GM19467 (cell line): Measurements from ENCODE around the gene DCTN2.
A peak's percentile ranks its signal among the peaks of the same experiment; 100 is the strongest.
"Not testable (repeated sequence)": the region's sequence is repeated elsewhere in the genome, so short reads cannot be mapped to it uniquely, and the experiment has no call there.

Source experiments
- ATAC-seq: cut with Tn5 transposase; IDR thresholded peaks from one replicate; pipeline ENCODE4 v1.9.1; 2021; ENCODE audit warnings: mild to moderate bottlenecking, moderate library complexity; ENCODE audit not compliant: unreplicated experiment

Gene DCTN2

GRCh38 chr12:57529831-57530230 is 17.2 kb downstream of the DCTN2 start:
- no peak for ATAC-seq

DNA sequence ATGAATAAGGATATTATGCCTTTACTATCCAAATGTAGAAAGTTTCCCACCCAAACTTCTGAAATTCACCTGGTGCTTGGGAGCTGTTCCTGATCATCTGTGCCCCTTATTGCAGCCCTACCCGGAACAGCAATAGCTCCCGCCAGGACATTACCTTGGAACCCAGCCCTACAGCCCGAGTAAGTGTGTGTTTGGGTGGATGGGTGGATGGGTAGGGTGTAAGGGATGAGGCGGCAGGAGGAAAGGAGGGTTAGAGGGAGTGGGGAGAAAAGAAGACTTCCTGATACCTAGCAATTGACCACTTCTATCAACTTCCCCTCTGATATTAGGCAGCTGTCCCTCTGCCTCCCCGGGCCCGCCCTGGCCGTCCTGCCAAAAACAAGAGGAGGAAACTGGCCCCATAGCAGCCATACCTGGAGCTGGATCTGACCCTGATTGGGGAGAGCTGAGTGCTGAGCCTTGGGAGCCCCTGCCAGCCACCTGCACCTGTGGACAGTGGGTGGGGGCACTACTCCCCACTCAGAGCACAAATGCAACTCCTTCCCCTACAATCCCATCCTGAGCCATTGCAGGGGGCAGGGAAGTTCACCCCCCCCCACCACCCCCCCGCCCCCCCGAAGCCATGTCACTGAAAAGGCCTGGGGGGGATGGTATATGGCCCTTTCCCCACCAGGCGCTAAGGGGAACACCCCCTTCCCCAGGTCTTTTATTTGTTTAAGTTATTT is 18.0 kb downstream of the DCTN2 start:
- no peak for ATAC-seq

DNA sequence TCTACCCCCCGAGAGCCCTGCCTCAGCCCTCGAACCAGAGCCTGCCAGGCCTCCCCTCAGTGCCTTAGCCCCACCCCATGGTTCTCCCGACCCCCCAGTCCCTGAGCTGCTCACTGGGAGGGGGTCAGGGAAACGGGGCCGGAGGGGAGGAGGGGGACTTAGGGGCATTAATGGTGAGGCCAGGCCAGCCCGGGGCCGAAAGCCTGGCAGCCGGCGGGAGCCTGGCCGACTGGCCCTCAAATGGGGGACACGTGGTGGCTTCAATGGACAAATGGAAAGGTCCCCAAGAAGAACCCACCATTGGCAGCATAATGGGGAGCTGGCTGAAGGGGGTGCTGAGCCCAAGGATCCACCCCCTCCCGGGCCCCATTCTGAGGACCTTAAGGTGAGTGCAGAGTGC is 18.8 kb downstream of the DCTN2 start:
- ATAC-seq: no peak

GRCh38 chr12:57527184-57527583 is 19.8 kb downstream of the DCTN2 start:
- ATAC-seq: no peak

GRCh38 chr12:57526477-57527126 is 20.4 kb downstream of the DCTN2 start:
- ATAC-seq: no peak

GRCh38 chr12:57525615-57526383 is 21.2 kb downstream of the DCTN2 start:
- no peak for ATAC-seq

DNA sequence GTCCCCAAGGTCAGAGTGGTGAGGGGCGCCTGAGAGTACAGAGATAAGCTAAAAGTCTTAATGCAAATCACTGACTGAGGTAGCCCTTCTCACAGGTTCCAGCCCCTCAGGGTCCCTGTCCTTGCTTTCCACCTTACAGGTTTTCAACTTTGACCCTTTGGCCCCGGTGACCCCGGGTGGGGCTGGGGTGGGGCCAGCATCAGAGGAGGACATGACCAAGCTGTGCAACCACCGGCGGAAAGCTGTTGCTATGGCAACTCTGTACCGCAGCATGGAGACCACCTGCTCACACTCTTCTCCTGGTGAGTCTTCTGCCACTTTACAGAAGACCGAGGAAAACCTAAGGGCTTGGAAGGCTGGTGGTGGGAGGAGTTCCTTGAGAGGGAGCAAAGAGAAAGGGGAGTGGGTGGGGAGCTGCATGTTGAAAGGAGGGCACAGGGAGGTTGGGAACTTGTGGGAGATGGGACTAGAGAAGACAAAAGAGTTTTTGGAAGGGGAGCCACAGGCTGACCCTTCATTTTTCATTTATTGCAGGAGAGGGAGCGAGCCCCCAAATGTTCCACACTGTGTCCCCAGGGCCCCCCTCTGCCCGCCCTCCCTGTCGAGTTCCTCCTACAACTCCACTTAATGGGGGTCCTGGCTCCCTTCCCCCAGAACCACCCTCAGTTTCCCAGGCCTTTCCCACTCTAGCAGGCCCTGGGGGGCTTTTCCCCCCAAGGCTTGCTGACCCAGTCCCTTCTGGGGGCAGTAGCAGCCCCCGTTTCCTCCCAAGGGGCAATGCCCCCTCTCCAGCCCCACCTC is 22.0 kb downstream of the DCTN2 start:
- no peak for ATAC-seq

GRCh38 chr12:57523706-57524614 is 23.0 kb downstream of the DCTN2 start:
- ATAC-seq: no peak

GRCh38 chr12:57522887-57523705 is 23.9 kb downstream of the DCTN2 start:
- ATAC-seq: no peak

- peak; percentile 33 for ATAC-seq
Measured at GRCh38 chr12:57522011-57522886, 24.7 kb downstream of the DCTN2 start, which contains the start of gene MBD6. MBD6 (plus strand) TSS chr12:57522824; CDS start chr12:57524304, 1,480 bp downstream.

GRCh38 chr12:57521525-57522010 is 25.4 kb downstream of the DCTN2 start:
- ATAC-seq: no peak

- ATAC-seq: peak; percentile 59
Measured at GRCh38 chr12:57520053-57520818, 26.8 kb downstream of the DCTN2 start, which contains the start of gene DDIT3. DDIT3 (minus strand) TSS chr12:57520514; CDS start chr12:57517406, 3,108 bp downstream.

GRCh38 chr12:57519796-57520052 is 27.3 kb downstream of the DCTN2 start:
- ATAC-seq: no peak

- no peak for ATAC-seq
Measured at GRCh38 chr12:57518920-57519795, 27.8 kb downstream of the DCTN2 start.

- no peak for ATAC-seq
Measured at GRCh38 chr12:57518176-57518919, 28.6 kb downstream of the DCTN2 start.

DNA sequence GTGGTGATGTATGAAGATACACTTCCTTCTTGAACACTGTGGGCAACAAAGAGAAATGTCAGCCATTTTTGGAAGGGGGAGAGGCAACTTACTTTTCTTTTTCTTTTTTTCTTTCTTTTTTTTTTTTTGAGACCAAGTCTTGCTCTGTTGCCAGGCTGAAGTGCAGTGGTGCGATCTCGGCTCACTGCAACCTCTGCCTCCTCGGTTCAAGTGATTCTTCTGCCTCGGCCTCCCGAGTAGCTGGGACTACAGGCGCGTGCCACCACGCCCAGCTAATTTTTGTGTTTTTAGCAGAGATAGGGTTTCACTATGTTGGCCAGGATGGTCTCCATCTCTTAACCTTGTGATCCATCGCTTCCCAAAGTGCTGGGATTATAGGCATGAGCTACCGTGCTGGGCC is 29.3 kb downstream of the DCTN2 start:
- ATAC-seq: not testable (repeated sequence)
